GM12878 (cell line): ENCODE data around the gene FOXI3.

Source experiments
- CTCF ChIP-seq, 3 experiments: IDR thresholded peaks in 2 of 3; conservative IDR thresholded peaks in 1 of 3; 2 replicates each; pipeline ENCODE4 v1.5.1; 2011; ENCODE audit warnings: low read depth in 3 of 3, low read length in 3 of 3, mild to moderate bottlenecking in 3 of 3, control low read depth in 2 of 3, moderate library complexity in 2 of 3, inconsistent platforms in 1 of 3, mixed read lengths in 1 of 3; ENCODE audit not compliant: control insufficient read depth in 2 of 3, insufficient read depth in 1 of 3; ENCODE audit errors: extremely low read depth in 1 of 3
- EGR1 ChIP-seq, 2 experiments: IDR thresholded peaks; 1 replicate in 1 of 2; 2 replicates in 1 of 2; pipeline ENCODE4 v1.6.1; 2011 to 2012; ENCODE audit warnings: low read depth in 2 of 2, low read length in 2 of 2, borderline replicate concordance in 1 of 2, mild to moderate bottlenecking in 1 of 2, moderate library complexity in 1 of 2
- HDAC2 ChIP-seq: fragments of 200-600 bp; sonication (generic); IDR thresholded peaks from 2 replicates; pipeline ENCODE4 v1.6.1; 2017
- REST ChIP-seq: IDR thresholded peaks from 2 replicates; pipeline ENCODE4 v1.6.1; 2012; ENCODE audit warnings: mild to moderate bottlenecking, low read depth, low read length
- SP1 ChIP-seq: IDR thresholded peaks from one replicate; pipeline ENCODE4 v1.6.1; 2011; ENCODE audit warnings: low read depth, low read length
- TAF1 ChIP-seq: IDR thresholded peaks from 2 replicates; pipeline ENCODE4 v1.6.1; 2011; ENCODE audit warnings: mild to moderate bottlenecking, low read depth, low read length, borderline replicate concordance
- ZSCAN29 ChIP-seq: fragments of 450-650 bp; IDR thresholded peaks from 2 replicates; pipeline ENCODE4 v1.6.1; 2017; ENCODE audit warnings: mild to moderate bottlenecking, moderate library complexity

- TF ChIP-seq REST (no peak), TAF1 (no peak), SP1 (no peak), ZSCAN29 (no peak), CTCF (IDR thresholded peaks at IDR 0.05 in 2 of 3, conservative IDR thresholded peaks at IDR 0.05 in 1 of 3; ENCODE audit: control insufficient read depth in 2 of 3, extremely low read depth in 1 of 3, insufficient read depth in 1 of 3, low read depth in 3 of 3, low read length in 3 of 3) (no peak), HDAC2 (no peak), EGR1 (IDR thresholded peaks at IDR 0.05; ENCODE audit: borderline replicate concordance in 1 of 2, low read depth in 2 of 2, low read length in 2 of 2) (no peak)
Observed at GRCh38 chr2:88442473-88442872, 10.0 kb downstream of the FOXI3 start.
